ENCODE data around the gene COL6A5. TPM values are rescaled to one million over a fixed set of nuclear protein-coding genes. Genes with fewer than 3 reads are reported as not detected.

The COL6A5 gene
- polyA plus RNA-seq, 6 donors from 2014 or later, result not detected

DNA sequence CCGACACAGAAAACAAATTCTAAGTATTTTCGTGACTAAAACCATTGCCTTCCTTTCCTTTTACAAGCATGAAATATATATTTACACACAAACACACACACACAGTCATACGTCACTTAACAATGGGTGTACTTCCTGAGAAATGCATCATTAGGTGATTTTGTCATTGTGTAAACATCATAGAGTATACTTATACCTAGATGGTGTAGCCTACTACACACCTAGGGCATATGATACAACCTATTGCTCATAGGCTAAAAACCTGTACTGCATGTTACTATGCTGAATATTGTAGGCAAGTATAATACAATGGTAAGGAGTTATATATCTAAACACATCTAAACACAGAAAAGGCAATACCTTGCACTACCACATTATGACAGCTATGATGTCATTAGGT lies 28.6 kb downstream of the COL6A5 start:
- Mint-ChIP-seq H3K36me3 (no peaks in the 10 kb centered on the region), H3K27ac (no peak overlapping the region), H3K4me1 (no peaks in the 10 kb centered on the region), H3K27me3 (no peaks in the 10 kb centered on the region), H3K4me3 (no peak overlapping the region), H3K9me3 (peaks cover 0 to 8% (median 4%) of the 10 kb centered on the region in 7 donors)
- no peak for DNase-seq
- no peak for ATAC-seq (ENCODE audit: low read depth in 2 of 2)

DNA sequence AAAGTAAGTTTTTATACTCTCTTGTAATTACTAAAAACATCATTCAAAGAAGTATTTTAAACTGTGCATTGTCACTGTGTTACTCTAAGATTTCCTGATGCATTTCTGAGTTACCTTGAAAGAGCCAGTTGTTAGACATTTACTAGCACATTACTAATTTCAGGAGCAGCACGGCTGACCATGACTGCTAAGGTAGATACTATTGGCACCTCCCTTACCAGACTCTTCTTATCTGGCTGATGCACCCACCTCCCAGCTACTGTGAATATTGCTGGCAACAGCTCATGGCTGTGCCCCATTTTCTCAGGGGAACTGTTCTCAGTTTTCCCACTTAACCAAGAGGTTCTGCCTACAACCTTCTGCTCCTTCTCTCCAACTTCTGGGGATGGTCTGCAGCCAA lies 29.4 kb downstream of the COL6A5 start:
- peaks cover 0 to 8% (median 4%) of the 10 kb centered on the region in 7 donors for H3K9me3 Mint-ChIP-seq
- H3K27me3 Mint-ChIP-seq, result no peaks in the 10 kb centered on the region
- DNase-seq, result no peak
- no peak for ATAC-seq (ENCODE audit: low read depth in 2 of 2)
- no peak overlapping the region for H3K4me3 Mint-ChIP-seq
- H3K36me3 Mint-ChIP-seq, result no peaks in the 10 kb centered on the region
- no peak overlapping the region for H3K27ac Mint-ChIP-seq
- H3K4me1 Mint-ChIP-seq, result no peaks in the 10 kb centered on the region

DNA sequence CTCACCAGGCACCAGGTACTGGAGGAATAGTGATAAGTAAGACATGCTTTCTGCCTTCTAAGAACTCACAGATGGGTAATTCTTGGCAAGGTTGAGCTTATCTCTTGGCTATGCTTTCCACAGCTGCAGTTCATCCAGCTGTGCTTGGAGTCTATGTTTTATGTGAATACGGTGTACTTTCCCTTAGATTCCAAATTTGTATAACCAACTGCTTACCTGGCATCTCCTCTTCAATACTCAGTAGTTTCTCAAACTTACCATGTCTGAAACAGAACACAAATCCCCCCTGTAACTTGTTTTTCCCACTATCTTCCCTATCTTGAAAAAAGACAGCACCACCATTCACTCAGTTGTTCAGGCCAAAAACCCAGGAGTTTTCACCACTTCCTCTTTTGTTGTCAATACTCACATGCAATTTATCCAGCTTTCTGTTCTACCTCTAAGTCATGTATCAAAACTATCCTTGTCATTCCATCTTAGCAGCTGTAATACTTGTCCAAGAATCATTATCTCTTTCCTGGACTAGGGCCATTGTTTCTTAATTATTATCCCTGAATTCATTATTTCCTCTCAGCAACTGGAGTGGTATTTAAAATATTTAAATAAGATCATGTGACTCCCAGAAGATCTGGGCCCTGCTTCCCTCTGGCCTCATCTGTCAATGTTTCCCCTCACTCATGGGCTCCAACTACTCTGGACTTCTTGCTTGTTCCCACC lies 32.6 kb downstream of the COL6A5 start:
- H3K9me3 Mint-ChIP-seq, result peaks cover 0 to 7% (median 4%) of the 10 kb centered on the region in 7 donors
- no peaks in the 10 kb centered on the region for H3K4me1 Mint-ChIP-seq
- no peak for ATAC-seq (ENCODE audit: low read depth in 2 of 2)
- H3K27ac Mint-ChIP-seq, result no peak overlapping the region
- no peak overlapping the region for H3K4me3 Mint-ChIP-seq
- no peak for DNase-seq
- no peaks in the 10 kb centered on the region for H3K36me3 Mint-ChIP-seq
- H3K27me3 Mint-ChIP-seq, result no peaks in the 10 kb centered on the region

DNA sequence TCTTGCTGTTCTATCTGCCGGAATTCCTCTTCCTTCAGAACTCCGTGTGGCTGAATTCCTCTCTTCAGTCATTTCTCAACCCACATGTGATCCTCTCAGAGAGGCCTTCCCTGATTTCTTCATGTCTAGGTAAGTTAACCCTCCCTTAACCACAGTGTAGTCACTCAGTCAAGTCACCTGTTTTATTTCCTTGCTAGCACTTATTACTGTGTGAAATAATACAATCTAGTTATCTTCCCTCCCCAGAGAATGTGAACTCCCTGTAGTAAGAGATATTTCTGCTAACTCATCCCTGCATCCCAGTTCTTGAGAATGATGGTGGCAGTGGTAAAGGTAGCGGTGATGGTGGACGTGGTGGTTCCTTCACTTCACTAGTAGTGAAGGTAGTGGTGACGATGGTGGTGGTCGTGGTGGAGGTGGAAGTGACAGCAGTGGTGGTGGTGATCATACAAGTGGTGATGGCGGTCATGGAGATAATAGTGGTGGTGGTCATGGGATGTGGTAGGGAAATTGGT lies 33.3 kb downstream of the COL6A5 start:
- ATAC-seq (ENCODE audit: low read depth in 2 of 2) (no peak), DNase-seq (no peak)
- H3K36me3 Mint-ChIP-seq, result no peaks in the 10 kb centered on the region
- H3K4me3 Mint-ChIP-seq, result peak overlapping the region in 1 of 8 donors; percentile 1
- peaks cover 0 to 5% (median 1%) of the 10 kb centered on the region in 3 donors for H3K27me3 Mint-ChIP-seq
- H3K4me1 Mint-ChIP-seq, result no peaks in the 10 kb centered on the region
- no peak overlapping the region for H3K27ac Mint-ChIP-seq
- H3K9me3 Mint-ChIP-seq, result peaks cover 0 to 7% (median 4%) of the 10 kb centered on the region in 7 donors

DNA sequence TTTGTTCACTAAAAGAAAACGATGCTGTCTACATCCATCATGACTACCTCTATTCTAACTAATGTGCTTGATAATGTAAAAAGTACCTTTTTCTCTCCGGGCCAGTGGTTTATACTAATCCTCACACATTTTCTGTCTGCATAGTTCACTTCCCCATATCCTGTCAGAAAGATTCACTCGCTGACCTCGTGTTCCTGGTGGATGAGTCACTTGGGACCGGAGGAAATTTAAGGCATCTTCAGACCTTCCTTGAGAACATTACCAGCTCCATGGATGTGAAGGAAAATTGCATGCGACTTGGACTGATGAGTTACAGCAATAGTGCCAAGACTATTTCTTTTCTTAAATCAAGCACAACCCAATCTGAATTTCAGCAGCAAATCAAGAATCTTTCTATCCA lies 33.8 kb downstream of the COL6A5 start:
- DNase-seq (no peak), ATAC-seq (ENCODE audit: low read depth in 2 of 2) (no peak)
- Mint-ChIP-seq H3K36me3 (no peaks in the 10 kb centered on the region), H3K4me3 (no peak overlapping the region), H3K9me3 (peaks cover 0 to 7% (median 4%) of the 10 kb centered on the region in 7 donors), H3K4me1 (no peaks in the 10 kb centered on the region), H3K27me3 (peaks cover 0 to 9% (median 7%) of the 10 kb centered on the region in 3 donors), H3K27ac (no peak overlapping the region)

DNA sequence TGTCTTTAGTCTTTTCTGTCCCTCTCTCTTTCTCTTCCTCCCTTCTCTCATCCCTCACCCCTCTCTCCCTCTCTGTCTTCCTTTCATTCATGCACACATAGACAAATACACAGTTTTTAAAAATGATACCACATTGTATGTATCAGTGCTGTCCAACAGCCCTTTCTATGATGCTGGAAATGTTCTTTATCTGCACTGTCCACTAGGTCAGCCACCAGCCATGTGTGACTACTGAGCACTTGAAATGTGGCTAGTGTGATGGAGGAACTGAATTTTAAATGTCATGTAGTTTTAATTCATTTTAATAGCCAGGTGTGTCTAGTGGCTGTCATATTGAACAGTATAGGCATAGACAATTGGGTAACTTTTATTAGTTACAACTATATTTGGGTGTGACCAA lies 34.9 kb downstream of the COL6A5 start:
- Mint-ChIP-seq H3K4me3 (no peak overlapping the region), H3K4me1 (no peaks in the 10 kb centered on the region), H3K36me3 (no peaks in the 10 kb centered on the region), H3K9me3 (peaks cover 0 to 9% (median 4%) of the 10 kb centered on the region in 7 donors), H3K27ac (no peak overlapping the region), H3K27me3 (peaks cover 0 to 9% (median 7%) of the 10 kb centered on the region in 3 donors)
- DNase-seq (no peak), ATAC-seq (ENCODE audit: low read depth in 2 of 2) (no peak)

DNA sequence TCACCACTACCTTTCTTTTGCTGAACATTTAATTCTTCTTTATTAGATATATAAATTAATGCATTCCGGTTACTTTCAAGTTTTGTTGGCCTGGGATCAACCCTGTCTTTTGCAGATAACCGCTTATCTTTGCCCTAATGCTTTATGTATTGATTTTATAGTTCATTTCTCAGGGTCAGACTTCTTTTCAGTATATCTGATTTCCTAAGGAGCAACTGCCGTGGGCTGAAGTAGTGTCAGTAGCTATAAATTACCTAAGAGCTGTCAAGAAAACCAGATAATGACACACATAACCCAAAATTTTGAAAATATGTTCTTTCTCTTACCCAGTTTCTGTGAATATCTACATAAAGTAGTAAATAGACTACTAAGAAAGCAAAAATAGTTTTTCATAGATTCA lies 38.0 kb downstream of the COL6A5 start:
- Mint-ChIP-seq H3K27ac (no peak overlapping the region), H3K36me3 (no peaks in the 10 kb centered on the region), H3K9me3 (peaks cover 0 to 3% (median 2%) of the 10 kb centered on the region in 7 donors), H3K4me1 (no peaks in the 10 kb centered on the region), H3K27me3 (peaks cover 0 to 14% (median 7%) of the 10 kb centered on the region in 3 donors), H3K4me3 (no peak overlapping the region)
- ATAC-seq (ENCODE audit: low read depth in 2 of 2), result no peak
- no peak for DNase-seq

DNA sequence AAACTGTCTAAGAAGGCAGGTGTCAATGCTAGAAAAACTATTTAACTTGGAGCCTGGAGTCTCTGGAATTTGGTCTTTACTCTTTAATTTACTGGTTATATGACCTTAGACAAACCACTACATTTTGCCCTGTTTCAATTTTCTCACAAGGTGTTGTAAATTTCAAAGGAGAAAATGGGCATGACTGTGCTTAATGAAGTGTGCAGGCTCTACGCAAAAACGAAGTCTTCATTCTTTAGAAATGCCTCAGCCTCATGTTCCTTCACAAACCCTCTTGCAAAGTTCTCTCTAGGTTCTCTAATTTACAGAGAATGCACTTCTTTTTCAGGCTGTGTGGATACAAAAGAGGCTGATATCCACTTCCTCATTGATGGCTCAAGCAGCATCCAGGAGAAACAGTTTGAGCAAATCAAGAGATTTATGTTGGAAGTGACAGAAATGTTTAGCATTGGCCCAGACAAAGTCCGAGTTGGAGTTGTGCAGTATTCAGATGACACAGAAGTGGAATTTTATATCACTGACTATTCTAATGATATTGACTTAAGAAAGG lies 39.1 kb downstream of the COL6A5 start:
- Mint-ChIP-seq H3K4me3 (no peak overlapping the region), H3K27me3 (peaks cover 0 to 14% (median 7%) of the 10 kb centered on the region in 3 donors), H3K9me3 (peaks cover 0 to 3% (median 2%) of the 10 kb centered on the region in 7 donors), H3K36me3 (no peaks in the 10 kb centered on the region), H3K27ac (no peak overlapping the region), H3K4me1 (no peaks in the 10 kb centered on the region)
- ATAC-seq (ENCODE audit: low read depth in 2 of 2) (no peak), DNase-seq (no peak)

DNA sequence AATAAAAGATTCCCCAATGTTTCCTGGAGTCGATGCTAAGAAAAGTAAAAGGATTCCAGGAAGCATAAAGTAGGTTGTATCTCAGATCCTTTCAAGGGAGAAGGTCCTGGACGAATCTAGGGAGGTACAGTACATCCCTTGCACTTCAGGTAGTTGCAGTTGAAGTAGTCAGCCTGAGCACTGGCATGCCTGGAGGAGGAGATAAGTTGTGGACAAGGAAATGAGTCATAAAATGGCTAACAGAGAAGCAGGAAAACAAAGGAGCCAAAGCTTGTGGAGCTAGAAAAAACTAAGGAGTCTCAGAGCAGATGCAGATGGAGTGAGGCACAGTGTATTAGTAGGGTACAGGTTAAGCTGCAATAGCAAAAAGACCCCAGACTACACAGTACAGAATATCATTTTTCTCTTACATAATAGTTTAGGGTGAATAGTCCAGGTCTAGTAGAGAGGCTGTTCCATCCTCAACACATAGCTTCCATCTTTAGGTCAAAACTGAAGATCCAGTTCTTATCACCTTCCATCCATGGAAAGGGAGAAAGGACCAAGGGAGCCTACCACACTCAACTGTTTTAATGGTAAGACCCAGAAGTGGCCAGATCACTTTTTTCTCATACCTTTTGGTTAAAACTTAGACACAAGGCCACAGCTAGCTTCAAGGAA lies 41.3 kb downstream of the COL6A5 start:
- no peaks in the 10 kb centered on the region for H3K36me3 Mint-ChIP-seq
- no peak for ATAC-seq (ENCODE audit: low read depth in 2 of 2)
- no peaks in the 10 kb centered on the region for H3K4me1 Mint-ChIP-seq
- no peak for DNase-seq
- no peak overlapping the region for H3K4me3 Mint-ChIP-seq
- peaks cover 0 to 14% (median 7%) of the 10 kb centered on the region in 3 donors for H3K27me3 Mint-ChIP-seq
- no peak overlapping the region for H3K27ac Mint-ChIP-seq
- H3K9me3 Mint-ChIP-seq, result peaks cover 0 to 3% (median 2%) of the 10 kb centered on the region in 7 donors

DNA sequence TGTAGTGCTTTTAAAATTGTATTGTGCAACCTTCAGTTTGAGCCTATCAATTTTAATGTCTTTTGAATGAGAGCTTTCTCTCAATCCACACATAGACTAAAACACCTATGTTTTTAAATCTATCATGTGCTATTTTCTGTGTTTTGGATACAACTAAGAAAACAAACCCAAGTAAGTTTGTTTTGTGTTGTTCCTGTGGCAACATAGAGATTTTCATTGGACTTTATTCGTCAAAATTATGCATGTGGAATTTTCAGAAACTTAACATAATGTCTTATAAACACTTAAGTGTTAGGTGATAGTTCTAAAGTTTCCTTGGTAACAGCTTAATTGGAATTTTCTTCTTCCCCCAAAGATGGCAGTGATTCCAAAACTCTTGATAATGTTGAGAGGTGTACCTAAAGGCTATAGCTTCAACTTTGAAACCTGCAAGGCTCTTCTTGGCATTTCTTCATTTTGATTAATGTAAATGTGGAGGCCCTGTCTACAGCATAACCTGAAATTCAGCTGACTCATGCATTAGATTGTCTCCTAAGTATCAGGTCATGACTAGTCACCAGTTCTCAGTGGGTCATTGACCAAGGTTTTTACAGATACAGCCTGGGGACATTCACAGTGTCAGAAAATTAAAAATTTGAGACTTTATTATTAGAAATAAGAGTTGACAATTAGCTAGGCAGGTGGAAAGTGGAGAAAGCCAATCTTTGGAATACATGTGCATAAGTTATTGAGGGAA lies 44.4 kb downstream of the COL6A5 start:
- H3K27ac Mint-ChIP-seq, result no peak overlapping the region
- no peaks in the 10 kb centered on the region for H3K36me3 Mint-ChIP-seq
- ATAC-seq (ENCODE audit: low read depth in 2 of 2), result no peak
- peaks cover 0 to 9% (median 8%) of the 10 kb centered on the region in 3 donors for H3K27me3 Mint-ChIP-seq
- DNase-seq, result no peak
- no peak overlapping the region for H3K4me3 Mint-ChIP-seq
- H3K9me3 Mint-ChIP-seq, result peaks cover 0 to 6% (median 2%) of the 10 kb centered on the region in 7 donors
- no peaks in the 10 kb centered on the region for H3K4me1 Mint-ChIP-seq

DNA sequence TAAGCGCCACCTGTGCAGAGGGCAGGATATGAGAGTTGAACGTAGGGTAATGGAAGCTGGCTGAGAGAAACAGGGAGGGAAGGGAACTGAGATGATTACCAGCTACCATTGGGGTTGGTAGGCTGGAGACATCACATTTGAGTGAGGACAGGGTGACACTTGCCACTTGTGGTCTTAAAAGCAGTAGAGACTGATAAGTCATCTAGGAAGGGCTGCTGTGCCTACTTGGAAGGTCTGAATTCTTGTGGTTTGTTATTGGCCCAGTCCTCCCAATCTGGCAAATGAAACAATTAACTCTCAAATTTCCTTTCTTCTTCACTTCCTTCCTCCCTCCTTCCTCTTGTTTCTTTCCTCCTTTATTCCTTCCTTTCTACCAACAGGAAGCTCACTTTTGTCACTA lies 46.8 kb downstream of the COL6A5 start:
- Mint-ChIP-seq H3K27me3 (peaks cover 0 to 8% (median 4%) of the 10 kb centered on the region in 3 donors), H3K9me3 (peaks cover 0 to 5% (median 0%) of the 10 kb centered on the region in 7 donors), H3K27ac (no peak overlapping the region), H3K4me1 (no peaks in the 10 kb centered on the region), H3K36me3 (no peaks in the 10 kb centered on the region), H3K4me3 (no peak overlapping the region)
- no peak for ATAC-seq (ENCODE audit: low read depth in 2 of 2)
- DNase-seq, result no peak

DNA sequence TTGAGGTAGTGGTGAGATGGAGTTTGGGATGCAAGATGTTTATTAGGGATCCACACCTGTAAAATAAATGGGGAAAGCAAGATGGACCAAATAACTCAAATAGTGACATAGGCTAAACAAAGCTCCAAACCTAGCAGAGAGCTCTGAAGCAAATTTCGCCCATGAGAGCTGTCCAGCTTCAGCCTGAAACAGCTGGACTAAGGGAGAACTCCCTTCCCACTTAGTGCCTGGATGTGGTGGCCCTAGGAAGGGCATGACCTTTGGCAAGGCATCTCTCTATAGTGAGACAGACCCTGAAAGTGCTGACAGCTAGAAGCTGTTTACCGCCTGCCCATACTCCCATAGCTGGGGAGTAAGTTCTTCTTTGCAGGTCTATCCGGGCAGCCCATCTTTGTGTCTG lies 48.1 kb downstream of the COL6A5 start:
- no peak for ATAC-seq (ENCODE audit: low read depth in 2 of 2)
- Mint-ChIP-seq H3K27ac (no peak overlapping the region), H3K4me3 (no peak overlapping the region), H3K27me3 (peaks cover 0 to 8% (median 4%) of the 10 kb centered on the region in 3 donors), H3K36me3 (no peaks in the 10 kb centered on the region), H3K4me1 (no peaks in the 10 kb centered on the region), H3K9me3 (peaks cover 0 to 5% (median 2%) of the 10 kb centered on the region in 7 donors)
- no peak for DNase-seq

DNA sequence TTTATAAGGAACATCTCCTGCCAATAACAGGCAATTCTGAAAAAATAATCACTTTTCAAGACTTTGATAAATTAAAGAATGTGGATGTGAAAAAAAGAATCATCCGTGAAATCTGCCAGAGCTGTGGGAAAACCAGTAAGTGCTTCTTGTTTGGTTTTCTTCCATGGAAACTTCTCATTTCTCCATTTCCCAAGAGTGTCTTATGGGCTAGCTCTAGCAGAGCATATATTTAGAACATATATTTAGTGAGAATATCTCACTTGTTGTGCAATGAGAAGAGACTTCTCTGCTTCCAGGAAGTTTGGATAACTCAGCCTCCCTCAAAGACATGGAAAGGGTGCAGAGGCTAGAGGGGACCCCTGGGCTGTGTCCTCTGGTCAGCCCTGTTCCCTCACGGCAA lies 49.9 kb downstream of the COL6A5 start:
- ATAC-seq (ENCODE audit: low read depth in 2 of 2), result no peak
- DNase-seq, result no peak
- peaks cover 0 to 7% of the 10 kb centered on the region in 2 donors for H3K36me3 Mint-ChIP-seq
- H3K9me3 Mint-ChIP-seq, result peaks cover 0 to 10% (median 2%) of the 10 kb centered on the region in 7 donors
- H3K4me1 Mint-ChIP-seq, result no peaks in the 10 kb centered on the region
- no peak overlapping the region for H3K4me3 Mint-ChIP-seq
- H3K27me3 Mint-ChIP-seq, result peaks cover 0 to 16% (median 4%) of the 10 kb centered on the region in 3 donors
- no peak overlapping the region for H3K27ac Mint-ChIP-seq

Measured in naive B cell (primary cell).